Osteoblast (primary cell): ENCODE data around the gene GARS1. TPM values are rescaled to one million over a fixed set of nuclear protein-coding genes. Genes with fewer than 3 reads are reported as not detected.
"Not testable (repeated sequence)": the region's sequence is repeated elsewhere in the genome, so short reads cannot be mapped to it uniquely, and the experiment has no call there.

Source experiments
- DNase-seq: peaks from one replicate; pipeline ENCODE4 v3.0.0; 2011; ENCODE audit warnings: low spot score, mixed read lengths; ENCODE audit not compliant: insufficient read length; ENCODE audit errors: missing footprints
- H2AFZ ChIP-seq: 2 replicates; pipeline ENCODE4 v1.6.0; 2011; ENCODE audit warnings: mild to moderate bottlenecking, low read length
- H3K27ac ChIP-seq: 2 replicates; pipeline ENCODE4 v1.5.1; 2011; ENCODE audit warnings: mild to moderate bottlenecking, low read depth, low read length, moderate library complexity
- H3K27me3 ChIP-seq: 2 replicates; pipeline ENCODE4 v1.6.0; 2012; ENCODE audit warnings: mild to moderate bottlenecking, control low read depth, inconsistent platforms, low read length, moderate library complexity; ENCODE audit not compliant: insufficient read depth
- H3K36me3 ChIP-seq: 2 replicates; pipeline ENCODE4 v1.5.1; 2011; ENCODE audit warnings: mild to moderate bottlenecking, low read length, control low read depth, moderate library complexity; ENCODE audit not compliant: insufficient read depth
- H3K4me1 ChIP-seq: 2 replicates; pipeline ENCODE4 v1.5.1; 2011; ENCODE audit warnings: mild to moderate bottlenecking, low read length, control low read depth, moderate library complexity; ENCODE audit not compliant: insufficient read depth
- H3K4me2 ChIP-seq: 2 replicates; pipeline ENCODE4 v1.6.0; 2011; ENCODE audit warnings: mild to moderate bottlenecking, low read length; ENCODE audit not compliant: insufficient read depth
- H3K4me3 ChIP-seq: fragments of 200-600 bp; sonication (generic); 3 replicates; pipeline ENCODE4 v1.5.1; 2012; ENCODE audit warnings: mild to moderate bottlenecking, low read length, inconsistent platforms; ENCODE audit not compliant: insufficient read depth
- H3K79me2 ChIP-seq: 2 replicates; pipeline ENCODE4 v1.6.0; 2012; ENCODE audit warnings: mild to moderate bottlenecking, low read length, control low read depth, inconsistent platforms; ENCODE audit not compliant: insufficient read depth
- H3K9me3 ChIP-seq: 2 replicates; pipeline ENCODE4 v1.5.1; 2011; ENCODE audit warnings: low read depth, low read length, control low read depth
- H4K20me1 ChIP-seq: 2 replicates; pipeline ENCODE4 v1.6.0; 2012; ENCODE audit warnings: mild to moderate bottlenecking, low read length, control low read depth; ENCODE audit not compliant: insufficient read depth
- CTCF ChIP-seq: IDR thresholded peaks from 2 replicates; pipeline ENCODE4 v1.5.1; 2011; ENCODE audit warnings: mild to moderate bottlenecking, low read depth, low read length, moderate library complexity; ENCODE audit errors: extremely low read depth
- total RNA-seq: library from RNA; depleted of rRNA; stranded (reverse); fragments of >200 nt; gene quantifications from 2 replicates; pipeline ENCODE4 v1.2.3, GENCODE V29; 2012

GARS1 gene
- total RNA-seq, 1 donor: 526 TPM

GRCh38 chr7:30563326-30563942 is 31.2 kb upstream of the GARS1 start:
- DNase-seq: peak; percentile 49
- Histone ChIP-seq H2AFZ (no peak overlapping the region), H3K4me3 (no peak overlapping the region)

GRCh38 chr7:30564243-30564892 is 30.3 kb upstream of the GARS1 start:
- H3K9me3 ChIP-seq: no peaks in the 10 kb centered on the region
- no peak overlapping the region for H3K27ac ChIP-seq
- H3K36me3 ChIP-seq: peaks cover 22% of the 10 kb centered on the region
- H3K4me2 ChIP-seq: no peak overlapping the region
- H3K27me3 ChIP-seq: no peaks in the 10 kb centered on the region
- H4K20me1 ChIP-seq: peaks cover 4% of the 10 kb centered on the region
- DNase-seq: peak; percentile 87
- no peak overlapping the region for H3K4me3 ChIP-seq
- TF ChIP-seq CTCF: peak; percentile 83
- peaks cover 11% of the 10 kb centered on the region for H3K4me1 ChIP-seq
- H2AFZ ChIP-seq: no peak overlapping the region
- no peaks in the 10 kb centered on the region for H3K79me2 ChIP-seq

More at GRCh38 chr7:30563326-30563942, 31.2 kb upstream of the GARS1 start:
- H3K36me3 ChIP-seq: peaks cover 21% of the 10 kb centered on the region
- no peak overlapping the region for H3K4me2 ChIP-seq
- H4K20me1 ChIP-seq: peaks cover 4% of the 10 kb centered on the region
- H3K27me3 ChIP-seq: no peaks in the 10 kb centered on the region
- no peaks in the 10 kb centered on the region for H3K79me2 ChIP-seq
- no peaks in the 10 kb centered on the region for H3K9me3 ChIP-seq
- TF ChIP-seq CTCF: no peak
- H3K27ac ChIP-seq: no peak overlapping the region
- H3K4me1 ChIP-seq: peaks cover 11% of the 10 kb centered on the region

DNA sequence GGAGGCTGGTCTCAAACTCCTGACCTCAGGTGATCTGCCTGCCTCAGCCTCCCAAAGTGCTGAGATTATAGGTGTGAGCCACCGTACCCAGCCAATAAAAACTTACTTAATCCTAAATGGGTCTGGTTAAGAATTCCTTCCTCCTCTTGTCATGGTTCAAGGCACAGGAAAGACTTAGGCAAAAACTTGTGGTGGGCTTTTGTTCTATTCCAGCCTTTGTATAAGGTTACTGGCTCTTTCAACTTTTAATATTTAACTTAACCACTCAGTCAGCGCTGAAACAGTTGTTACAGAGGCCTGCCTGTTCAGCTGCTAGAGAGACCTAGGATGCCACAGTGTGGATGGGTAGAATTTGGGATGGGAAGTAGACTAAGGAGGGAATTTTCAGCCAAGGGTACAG is 28.1 kb upstream of the GARS1 start:
- H3K9me3 ChIP-seq: no peaks in the 10 kb centered on the region
- H3K4me1 ChIP-seq: peaks cover 11% of the 10 kb centered on the region
- no peak overlapping the region for H3K27ac ChIP-seq
- H2AFZ ChIP-seq: no peak overlapping the region
- H3K27me3 ChIP-seq: no peaks in the 10 kb centered on the region
- no peak for DNase-seq
- H3K36me3 ChIP-seq: peaks cover 30% of the 10 kb centered on the region
- no peak overlapping the region for H3K4me3 ChIP-seq
- no peaks in the 10 kb centered on the region for H3K79me2 ChIP-seq
- TF ChIP-seq CTCF: no peak
- H4K20me1 ChIP-seq: peaks cover 4% of the 10 kb centered on the region
- no peak overlapping the region for H3K4me2 ChIP-seq

DNA sequence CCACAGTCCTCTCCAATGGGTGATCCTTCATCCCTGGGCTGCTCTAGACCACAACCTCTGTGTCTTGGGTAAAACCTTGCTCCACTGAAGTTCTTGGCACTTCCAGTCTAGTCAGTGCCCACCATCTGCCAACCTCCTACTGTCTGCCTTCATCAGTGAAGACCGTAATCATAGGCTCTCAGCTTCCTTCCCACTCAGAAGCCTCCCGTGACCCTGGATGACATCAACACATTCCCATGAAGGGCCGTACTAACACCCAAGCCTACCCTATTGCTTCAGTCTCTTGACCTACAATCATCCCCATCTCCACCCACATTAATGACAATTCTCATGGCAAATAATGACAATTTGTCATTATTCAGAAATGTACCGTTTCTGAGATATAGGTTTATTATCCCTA is 27.6 kb upstream of the GARS1 start:
- DNase-seq: no peak
- TF ChIP-seq CTCF: no peak
- no peak overlapping the region for H3K4me2 ChIP-seq
- H3K4me3 ChIP-seq: no peak overlapping the region
- no peak overlapping the region for H3K27ac ChIP-seq
- H3K36me3 ChIP-seq: peaks cover 30% of the 10 kb centered on the region
- peaks cover 4% of the 10 kb centered on the region for H4K20me1 ChIP-seq
- H2AFZ ChIP-seq: no peak overlapping the region
- H3K4me1 ChIP-seq: peaks cover 11% of the 10 kb centered on the region
- H3K27me3 ChIP-seq: no peaks in the 10 kb centered on the region
- no peaks in the 10 kb centered on the region for H3K79me2 ChIP-seq
- H3K9me3 ChIP-seq: no peaks in the 10 kb centered on the region

DNA sequence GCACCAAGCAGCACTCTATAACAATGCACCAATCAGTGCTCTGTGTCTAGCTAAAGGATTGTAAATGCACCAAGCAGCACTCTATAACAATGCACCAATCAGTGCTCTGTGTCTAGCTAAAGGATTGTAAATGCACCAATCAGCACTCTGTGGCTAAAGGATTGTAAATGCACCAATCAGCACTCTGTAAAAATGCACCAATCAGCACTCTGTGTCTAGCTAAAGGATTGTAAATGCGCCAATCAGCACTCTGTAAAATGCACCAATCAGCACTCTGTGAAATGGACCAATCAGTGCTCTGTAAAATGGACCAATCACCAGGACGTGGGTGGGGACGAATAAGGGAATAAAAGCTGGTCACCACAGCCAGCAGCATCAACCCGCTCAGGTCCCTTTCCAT is 24.4 kb upstream of the GARS1 start:
- H3K27me3 ChIP-seq, H3K9me3 ChIP-seq, DNase-seq, H3K4me3 ChIP-seq, H3K79me2 ChIP-seq, H3K4me1 ChIP-seq, H3K4me2 ChIP-seq, H3K27ac ChIP-seq, H4K20me1 ChIP-seq, H2AFZ ChIP-seq: not testable (repeated sequence)
- peaks cover 40% of the 10 kb centered on the region for H3K36me3 ChIP-seq
